K562 (cell line): ENCODE results near the gene OR10P1. TPM values are rescaled to one million over a fixed set of nuclear protein-coding genes. Genes with fewer than 3 reads are reported as not detected.

ENCODE experiments used
- ATAC-seq: fragments of 200-7000 bp; cut with Tn5 transposase; 3 replicates; pipeline ENCODE4 v1.9.1; 2020; ENCODE audit warnings: moderate library complexity
- BruUV-seq: library from RNA; stranded (reverse); fragments of 400-500 nt; replicated peaks from 2 replicates; lab custom pipeline; 2021; lab: Mats Ljungman, UMichigan
- CTCF ChIA-PET: fragments of 300-600 bp; formaldehyde crosslinking; extraction: SDS; loops from one replicate; lab custom pipeline; 2021; ENCODE audit warnings: low intra/inter-chr PET ratio; lab: Yijun Ruan, JAX
- POLR2A ChIA-PET: fragments of 300-600, 350-650 bp; sonication (Branson Sonifier 250); formaldehyde crosslinking; extraction: SDS; loops from one replicate; lab custom pipeline; 2021; ENCODE audit warnings: antibody characterized with exemption, inconsistent platforms; lab: Yijun Ruan, JAX
- DNase-seq, 4 experiments: peaks; one replicate each; pipeline versions ENCODE4 v3.0.0 to v3.0.0-alpha.2; 2011 to 2018; ENCODE audit warnings: low spot score in 3 of 4, mixed read lengths in 3 of 4; ENCODE audit errors: extremely low read depth in 1 of 4
- FAIRE-seq: peaks from 2 replicates; lab custom pipeline; 2011; peaks lifted over from hg19 to GRCh38; lab: Jason Lieb, UNC
- H2AFZ ChIP-seq: 2 replicates; pipeline ENCODE4 v1.6.0; 2011; ENCODE audit warnings: low read depth, low read length, control low read depth, inconsistent platforms
- H3K27ac ChIP-seq: fragments of 200-600 bp; 3 replicates; pipeline ENCODE4 v1.8.0; 2011; ENCODE audit warnings: low read depth, mild to moderate bottlenecking, control low read depth, inconsistent platforms, low read length, moderate library complexity, mixed read lengths; ENCODE audit errors: extremely low read depth
- H3K27me3 ChIP-seq, 2 experiments: fragments of 300-600 bp in 1 of 2; 2 replicates in 1 of 2; 3 replicates in 1 of 2; pipeline versions ENCODE4 v1.6.0 to v1.8.0; 2011; ENCODE audit warnings: inconsistent platforms in 2 of 2, low read length in 2 of 2, mild to moderate bottlenecking in 1 of 2, mixed read lengths in 1 of 2, moderate library complexity in 1 of 2; ENCODE audit not compliant: control insufficient read depth in 2 of 2, insufficient read depth in 2 of 2
- H3K36me3 ChIP-seq: fragments of 300-600 bp; 3 replicates; pipeline ENCODE4 v1.8.0; 2011; ENCODE audit warnings: mild to moderate bottlenecking, low read length, inconsistent platforms; ENCODE audit not compliant: control insufficient read depth, insufficient read depth
- H3K4me1 ChIP-seq, 2 experiments: fragments of 200-600 bp in 1 of 2; replicated peaks in 1 of 2; 2 replicates in 1 of 2; 3 replicates in 1 of 2; pipeline versions ENCODE4 v1.5.1 to v1.8.0; 2011; ENCODE audit warnings: inconsistent platforms in 2 of 2, low read length in 2 of 2, mild to moderate bottlenecking in 1 of 2, mixed read lengths in 1 of 2, moderate library complexity in 1 of 2; ENCODE audit not compliant: control insufficient read depth in 2 of 2, insufficient read depth in 2 of 2
- H3K4me2 ChIP-seq: 2 replicates; pipeline ENCODE4 v1.6.1; 2011; ENCODE audit warnings: low read length, control low read depth, inconsistent platforms, mixed read lengths; ENCODE audit not compliant: insufficient read depth
- H3K4me3 ChIP-seq: fragments of 200-600 bp; sonication (generic), shearing (Covaris generic); 2 replicates; pipeline ENCODE4 v1.5.1; 2016; ENCODE audit warnings: control low read depth, inconsistent platforms
- H3K79me2 ChIP-seq: fragments of 200-600 bp; 3 replicates; pipeline ENCODE4 v1.8.0; 2011; ENCODE audit warnings: low read length, inconsistent platforms; ENCODE audit not compliant: control insufficient read depth, insufficient read depth
- H3K9ac ChIP-seq, 2 experiments: 2 replicates each; pipeline versions ENCODE4 v1.6.0 to v1.6.1; 2011; ENCODE audit warnings: low read depth in 2 of 2, low read length in 2 of 2, control low read depth in 1 of 2, inconsistent platforms in 1 of 2, mild to moderate bottlenecking in 1 of 2, mixed read lengths in 1 of 2; ENCODE audit not compliant: insufficient read depth in 1 of 2
- H3K9me1 ChIP-seq: one replicate; pipeline ENCODE4 v1.6.0; 2011; ENCODE audit warnings: inconsistent platforms, mild to moderate bottlenecking, low read length, moderate library complexity; ENCODE audit not compliant: control insufficient read depth, insufficient read depth
- H3K9me3 ChIP-seq: replicated peaks from 2 replicates; pipeline ENCODE4 v1.5.1; 2011; ENCODE audit warnings: low read depth, low read length, inconsistent platforms; ENCODE audit not compliant: control insufficient read depth, insufficient read depth
- H4K20me1 ChIP-seq: replicated peaks from 2 replicates; pipeline ENCODE4 v1.6.1; 2011; ENCODE audit warnings: low read length, inconsistent platforms, mixed read lengths; ENCODE audit not compliant: control insufficient read depth, insufficient read depth
- KLF16 ChIP-seq: IDR thresholded peaks from 2 replicates; pipeline ENCODE4 v1.6.1; 2016; ENCODE audit warnings: antibody characterized with exemption
- MYBL2 ChIP-seq, 2 experiments: fragments of 450-650 bp in 1 of 2; sonication (generic) in 1 of 2; formaldehyde crosslinking in 1 of 2; IDR thresholded peaks; 2 replicates each; pipeline versions ENCODE4 v1.6.1 to v1.8.1; 2017 to 2022; ENCODE audit warnings: borderline replicate concordance in 1 of 2, inconsistent platforms in 1 of 2, low read depth in 1 of 2, mild to moderate bottlenecking in 1 of 2, missing genetic modification reagents in 1 of 2, moderate library complexity in 1 of 2
- NCOA1 ChIP-seq: fragments of 450-650 bp; IDR thresholded peaks from 2 replicates; pipeline ENCODE4 v1.6.1; 2016; ENCODE audit warnings: low read depth
- NFE2 ChIP-seq: IDR thresholded peaks from 2 replicates; pipeline ENCODE4 v1.6.1; 2014; ENCODE audit warnings: antibody characterized with exemption, low read depth
- NR2C1 ChIP-seq, 2 experiments: fragments of 450-650 bp; IDR thresholded peaks; 2 replicates each; pipeline ENCODE4 v1.6.1; 2017; ENCODE audit warnings: mild to moderate bottlenecking in 2 of 2, antibody characterized with exemption in 1 of 2, inconsistent platforms in 1 of 2, missing compliant biosample characterization in 1 of 2, missing genetic modification characterization in 1 of 2
- SMAD2 ChIP-seq: fragments of 150-350 bp; IDR thresholded peaks from 2 replicates; pipeline ENCODE4 v1.6.1; 2014; ENCODE audit warnings: low read depth, mild to moderate bottlenecking, low read length
- ZNF589 ChIP-seq: fragments of 200-800 bp; sonication (Bioruptor generic); IDR thresholded peaks from 2 replicates; pipeline ENCODE4 v1.6.1; 2016; ENCODE audit warnings: low read depth, missing genetic modification characterization, missing compliant biosample characterization
- WGBS: fragments of 100-300 bp; shearing (Covaris generic); methylation state at CpG from one replicate; pipeline ENCODE4 v1.1.6; 2016; ENCODE audit warnings: low coverage, mixed read lengths; ENCODE audit not compliant: insufficient coverage; ENCODE audit errors: missing lambda C conversion rate; 5-methylcytosine and 5-hydroxymethylcytosine counted together
- in situ Hi-C: fragments of 300-500 bp; cut with MboI; formaldehyde crosslinking; loops from 4 replicates; pipeline ENCODE4 v1.15.0; 2018; ENCODE audit warnings: inconsistent platforms, mixed read lengths
- intact Hi-C: fragments of 100-400 bp; cut with micrococcal nuclease; formaldehyde crosslinking; loops from 2 replicates; pipeline ENCODE4 v1.14.2; 2022
- polyA plus RNA-seq, 8 experiments: library from polyadenylated mRNA; depleted of rRNA in 4 of 8; stranded (reverse) in 5 of 8; unstranded in 3 of 8; fragments of >200 nt; fragmentation: Nextera tagmentation in 2 of 8; fragmentation: Illumina TruSeq in 1 of 8; extraction: Ambion mirVana in 2 of 8; extraction: Trizol in 1 of 8; gene quantifications; 2 replicates each; pipeline versions ENCODE4 v1.2.1 to v1.2.3, GENCODE V29; 2011 to 2014; ENCODE audit warnings: inconsistent platforms in 1 of 8, missing spikeins in 1 of 8
- total RNA-seq, 7 experiments: library from RNA; depleted of rRNA in 6 of 7; stranded (reverse); fragments of >200 nt in 6 of 7; fragmentation: Illumina TruSeq in 2 of 7; extraction: Trizol in 2 of 7; gene quantifications; 2 replicates each; pipeline versions ENCODE4 v1.2.1 to v1.2.3, GENCODE V29; 2011 to 2021; ENCODE audit warnings: low replicate concordance in 1 of 7

OR10P1 gene
- total and polyA plus RNA-seq, 9 of the 15 experiments (the other 6 are each of a cell fraction or from before 2014, with no cell fraction given) = not detected

GRCh38 chr12:55657212-55657611 is 20.5 kb downstream of the OR10P1 start (continued):
- TF ChIP-seq KLF16 (no peak), NCOA1 (no peak), NR2C1 (IDR thresholded peaks at IDR 0.05) (no peak), NR2C1 (tag; IDR thresholded peaks at IDR 0.05) (no peak), SMAD2 (no peak)

DNA sequence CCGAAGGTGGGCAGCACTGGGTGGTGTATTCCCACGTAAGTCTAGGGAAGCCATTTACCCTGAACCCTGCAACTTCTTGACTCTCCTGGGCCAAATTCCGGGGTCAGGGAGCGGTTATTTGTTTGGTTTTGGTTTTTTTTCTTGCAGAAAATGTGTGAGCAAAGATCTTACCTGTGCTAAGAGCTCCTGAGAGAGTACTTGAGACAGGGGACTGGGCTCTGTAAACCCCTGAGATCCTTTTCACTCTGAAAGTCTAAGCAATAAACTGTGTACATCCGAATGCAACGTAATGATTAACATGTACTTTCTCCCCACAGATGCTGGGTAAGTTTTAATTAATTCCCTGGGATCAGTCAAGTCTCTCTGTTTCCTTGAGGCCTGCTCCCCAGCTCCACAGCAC is 21.5 kb downstream of the OR10P1 start:
- no peak overlapping the region for H2AFZ ChIP-seq
- no peak overlapping the region for H3K9ac ChIP-seq
- POLR2A ChIA-PET = interaction anchor here (0.5 to 2.6 kb wide), 2 partner anchors 12 to 126 kb away, joined by 3 to 10 read pairs; no protein-coding TSS in a partner anchor

More for the DNA sequence above, 21.5 kb downstream of the OR10P1 start:
- Histone ChIP-seq H3K9me3 (peaks cover 2% of the 10 kb centered on the region), H3K9me1 (no peaks in the 10 kb centered on the region), H3K27me3 (peaks cover 0 to 2% of the 10 kb centered on the region in 2 experiments; a peak in 1 of 5 replicates), H3K4me3 (no peak overlapping the region), H3K79me2 (no peaks in the 10 kb centered on the region), H3K4me1 (peaks cover 0 to 11% of the 10 kb centered on the region in 2 experiments; a peak in 3 of 5 replicates), H4K20me1 (no peaks in the 10 kb centered on the region), H3K4me2 (no peak overlapping the region), H3K36me3 (no peaks in the 10 kb centered on the region), H3K27ac (no peak overlapping the region)
- FAIRE-seq (no peak), ATAC-seq (no peak), DNase-seq (no peak)
- TF ChIP-seq ZNF589 (CRISPR knock-in tag) (no peak), NFE2 (no peak), MYBL2 (IDR thresholded peaks at IDR 0.05; ENCODE audit: low read depth) (no peak), MYBL2 (CRISPR knock-in tag; IDR thresholded peaks at IDR 0.05; ENCODE audit: borderline replicate concordance) (no peak)
- in situ Hi-C loops (no loop called here), intact Hi-C loops (no loop called here)
- CTCF ChIA-PET = no interaction called here
- no TSS peak for BruUV-seq
- 20% methylated on average over 6 of the region's 6 CpGs for WGBS
